ENCODE measurements around the gene ZNF25.
"Not testable (repeated sequence)": the region's sequence is repeated elsewhere in the genome, so short reads cannot be mapped to it uniquely, and the experiment has no call there.

Gene ZNF25

DNA sequence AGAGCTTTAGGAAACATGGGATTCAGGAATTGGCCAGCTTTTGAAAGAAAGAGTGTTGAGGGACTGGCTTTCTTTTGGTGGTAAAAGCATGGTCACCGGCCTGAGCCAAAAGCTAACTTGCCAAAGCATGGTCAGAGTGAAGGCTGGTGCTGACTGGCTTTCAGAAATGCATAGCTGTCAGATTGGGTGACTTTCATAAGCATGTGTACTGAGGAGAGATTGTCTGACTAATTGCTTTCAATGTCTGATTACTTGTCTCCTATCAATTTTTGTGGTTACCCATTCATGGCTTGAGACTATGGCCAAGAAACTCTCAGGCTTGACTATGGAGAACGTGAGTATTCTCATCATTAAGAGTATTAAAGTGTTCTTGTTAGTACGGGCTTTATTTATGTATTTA is 28.2 kb downstream of the ZNF25 start:
- no peak for DNase-seq (ENCODE audit: low read depth in 4 of 4, low spot score in 1 of 4)

DNA sequence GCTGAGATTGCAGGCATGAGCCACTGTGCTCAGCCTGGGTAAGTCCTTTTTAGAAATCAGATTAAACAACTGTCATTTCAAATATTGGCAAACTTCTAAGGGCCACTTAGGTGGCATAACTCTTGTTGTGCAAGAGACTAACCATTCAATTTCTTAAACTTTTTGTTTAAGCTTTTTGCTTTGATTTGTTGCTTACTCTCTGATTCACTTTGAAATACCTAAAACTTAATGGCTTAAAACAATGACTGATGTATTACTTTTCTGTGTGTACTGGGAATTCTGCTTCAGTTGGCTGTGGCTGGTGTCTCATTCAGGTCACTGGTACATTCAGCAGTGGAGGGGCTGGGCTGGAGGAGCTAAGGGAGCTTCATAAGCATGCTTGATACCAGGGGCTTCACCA is 28.9 kb downstream of the ZNF25 start:
- DNase-seq (ENCODE audit: low read depth in 4 of 4, low spot score in 1 of 4), result no peak

DNA sequence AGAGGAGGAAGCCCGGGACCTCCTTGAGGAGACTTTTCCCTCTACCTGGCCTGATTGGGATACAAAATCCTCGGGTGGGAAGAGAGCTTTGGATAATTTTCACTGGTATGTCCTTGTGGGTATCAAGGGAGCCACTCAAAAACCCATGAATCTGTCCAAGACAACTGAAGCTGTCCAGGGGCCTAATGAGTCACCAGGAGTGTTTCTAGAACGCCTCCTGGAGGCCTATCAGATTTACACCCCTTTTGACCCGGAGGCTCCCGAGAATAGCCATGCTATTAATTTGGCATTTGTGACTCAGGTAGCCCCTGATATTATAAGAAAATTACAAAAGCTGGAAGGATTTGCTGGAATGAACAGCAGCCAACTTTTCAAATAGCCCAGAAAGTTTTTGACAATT is 38.6 kb downstream of the ZNF25 start:
- DNase-seq (ENCODE audit: low read depth in 4 of 4, low spot score in 1 of 4), result no peak

DNA sequence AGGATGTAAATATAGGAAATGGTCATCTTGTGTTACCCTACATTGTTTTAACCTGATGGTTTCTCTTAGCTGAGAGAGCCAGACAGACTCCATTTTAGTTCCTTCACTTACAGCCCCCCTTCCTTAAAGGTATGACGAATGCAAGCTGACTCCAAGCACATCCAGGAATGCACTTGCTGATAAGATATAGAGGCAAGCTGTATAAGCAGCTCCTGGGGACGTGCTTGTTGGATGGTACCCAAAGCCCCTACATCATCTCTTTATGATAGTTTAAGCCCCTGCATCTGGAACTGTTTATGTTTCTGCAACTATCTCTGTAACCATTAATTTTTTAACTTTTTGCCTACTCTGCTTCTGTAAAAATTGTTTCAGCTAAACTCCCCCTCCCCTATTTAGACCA is 41.7 kb downstream of the ZNF25 start:
- no peak for DNase-seq (ENCODE audit: low read depth in 4 of 4, low spot score in 1 of 4)

DNA sequence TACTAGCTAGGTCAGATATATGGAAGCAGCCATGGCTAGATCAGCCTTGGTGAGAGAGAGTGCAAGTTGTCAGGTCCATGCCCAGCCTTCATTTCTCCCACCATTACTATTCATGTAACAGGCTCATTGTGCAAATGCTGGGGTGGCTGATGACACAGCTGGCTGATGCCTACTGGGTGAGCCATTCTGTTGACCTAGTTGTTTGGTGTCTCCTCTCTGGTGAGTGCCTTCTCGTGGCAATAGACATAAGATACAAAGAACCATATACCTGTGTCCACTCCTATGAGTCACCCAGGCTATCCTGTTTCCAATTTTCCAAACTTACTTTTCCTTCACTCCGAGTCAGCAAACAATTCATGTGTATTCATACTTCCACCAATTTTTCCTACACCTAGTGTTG is 46.0 kb downstream of the ZNF25 start:
- DNase-seq (ENCODE audit: low read depth in 4 of 4, low spot score in 1 of 4), result no peak

DNA sequence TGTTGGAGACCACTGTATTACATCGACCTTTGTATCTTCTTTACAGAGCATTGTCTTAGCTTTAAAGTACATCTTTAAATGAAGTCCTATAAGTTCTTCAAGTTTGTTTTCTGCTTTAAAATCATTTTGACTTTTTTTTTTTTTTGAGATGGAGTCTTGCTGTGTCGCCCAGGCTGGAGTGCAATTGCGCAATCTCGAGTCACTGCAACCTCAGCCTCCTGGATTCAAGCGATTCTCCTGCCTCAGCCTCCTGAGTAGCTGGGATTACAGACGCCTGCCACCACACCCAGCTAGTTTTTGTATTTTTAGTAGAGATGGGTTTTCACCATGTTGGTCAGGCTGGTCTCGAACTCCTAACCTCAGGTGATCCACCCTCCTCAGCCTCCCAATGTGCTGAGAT is 68.3 kb downstream of the ZNF25 start:
- DNase-seq (ENCODE audit: low read depth in 4 of 4, low spot score in 1 of 4), result not testable (repeated sequence)

DNA sequence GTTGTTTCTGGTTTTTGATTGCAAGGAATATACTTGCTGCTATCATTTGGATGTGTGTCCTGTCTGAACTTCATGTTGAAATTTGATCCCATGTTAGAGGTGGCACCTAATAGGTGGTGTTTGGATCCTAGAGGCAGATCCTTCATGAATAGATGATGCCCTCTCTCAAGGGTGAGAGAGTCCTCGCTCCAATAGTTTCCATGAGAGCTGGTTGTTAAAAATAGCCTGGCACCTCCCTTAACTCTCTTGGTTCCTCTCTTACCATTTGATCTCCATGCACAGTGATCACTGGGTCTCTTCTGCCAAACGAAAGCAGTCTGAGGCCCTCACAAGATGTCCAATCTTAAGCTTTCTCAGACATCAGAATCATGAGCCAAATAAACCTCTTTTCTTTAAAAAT is 70.1 kb downstream of the ZNF25 start:
- no peak for DNase-seq (ENCODE audit: low read depth in 4 of 4, low spot score in 1 of 4)
